ENCODE data around the gene SCGB1A1.

The SCGB1A1 gene

GRCh38 chr11:62401811-62402210, 17.0 kb upstream of the SCGB1A1 start:
- no peak for DNase-seq (ENCODE audit: low read depth)
- TF ChIP-seq CTCF (IDR thresholded peaks at IDR 0.05; ENCODE audit: insufficient read depth, low read depth, low read length, missing control alignments): no peak

GRCh38 chr11:62402226-62402959, 16.4 kb upstream of the SCGB1A1 start:
- no peak overlapping the region for H3K4me3 ChIP-seq (ENCODE audit: low read depth, low read length)
- TF ChIP-seq CTCF (IDR thresholded peaks at IDR 0.05; ENCODE audit: insufficient read depth, low read depth, low read length, missing control alignments): no peak
- DNase-seq (ENCODE audit: low read depth): no peak

More at GRCh38 chr11:62401811-62402210, 17.0 kb upstream of the SCGB1A1 start:
- no peak overlapping the region for H3K4me3 ChIP-seq (ENCODE audit: low read depth, low read length)

GRCh38 chr11:62402960-62403730, 15.7 kb upstream of the SCGB1A1 start:
- no peak for DNase-seq (ENCODE audit: low read depth)
- H3K4me3 ChIP-seq (ENCODE audit: low read depth, low read length): no peak overlapping the region
- TF ChIP-seq CTCF (IDR thresholded peaks at IDR 0.05; ENCODE audit: insufficient read depth, low read depth, low read length, missing control alignments): no peak

- no peak for TF ChIP-seq CTCF (IDR thresholded peaks at IDR 0.05; ENCODE audit: insufficient read depth, low read depth, low read length, missing control alignments)
- DNase-seq (ENCODE audit: low read depth): no peak
- no peak overlapping the region for H3K4me3 ChIP-seq (ENCODE audit: low read depth, low read length)
Measured at GRCh38 chr11:62404435-62404834, 14.4 kb upstream of the SCGB1A1 start.

- no peak for DNase-seq (ENCODE audit: low read depth)
- no peak overlapping the region for H3K4me3 ChIP-seq (ENCODE audit: low read depth, low read length)
- no peak for TF ChIP-seq CTCF (IDR thresholded peaks at IDR 0.05; ENCODE audit: insufficient read depth, low read depth, low read length, missing control alignments)
Measured at GRCh38 chr11:62404901-62405300, 13.9 kb upstream of the SCGB1A1 start.

GRCh38 chr11:62406034-62406433, 12.8 kb upstream of the SCGB1A1 start:
- H3K4me3 ChIP-seq (ENCODE audit: low read depth, low read length): no peak overlapping the region
- DNase-seq (ENCODE audit: low read depth): no peak
- TF ChIP-seq CTCF (IDR thresholded peaks at IDR 0.05; ENCODE audit: insufficient read depth, low read depth, low read length, missing control alignments): no peak

Data from GM12865 (cell line).